HG02943 (cell line): Measurements from ENCODE around the gene SURF4.
"Not testable (repeated sequence)": the region's sequence is repeated elsewhere in the genome, so short reads cannot be mapped to it uniquely, and the experiment has no call there.

Source experiments
- ATAC-seq: cut with Tn5 transposase; IDR thresholded peaks from one replicate; pipeline ENCODE4 v1.9.1; 2021; ENCODE audit warnings: mild to moderate bottlenecking, low read depth, moderate library complexity; ENCODE audit not compliant: unreplicated experiment

The SURF4 gene

GRCh38 chr9:133340256-133340655 lies 35.6 kb downstream of the SURF4 start:
- no peak for ATAC-seq

- ATAC-seq: no peak
Measured at GRCh38 chr9:133339641-133340040, 36.2 kb downstream of the SURF4 start.

- ATAC-seq: peak; percentile 81
Measured at GRCh38 chr9:133335924-133336811, 39.7 kb downstream of the SURF4 start, which contains the start of gene SURF6. SURF6 (minus strand) TSS chr9:133336188; CDS start chr9:133336132, 56 bp downstream.

- ATAC-seq: not testable (repeated sequence)
Measured at GRCh38 chr9:133334888-133335287, 41.0 kb downstream of the SURF4 start.

- no peak for ATAC-seq
Measured at GRCh38 chr9:133334161-133334560, 41.7 kb downstream of the SURF4 start.

- no peak for ATAC-seq
Measured at GRCh38 chr9:133333566-133333965, 42.3 kb downstream of the SURF4 start.

GRCh38 chr9:133333011-133333410 lies 42.8 kb downstream of the SURF4 start:
- ATAC-seq: no peak

- no peak for ATAC-seq
Measured at GRCh38 chr9:133332381-133332730, 43.5 kb downstream of the SURF4 start.

GRCh38 chr9:133331641-133332380 lies 44.0 kb downstream of the SURF4 start:
- ATAC-seq: no peak

GRCh38 chr9:133331221-133331620 lies 44.6 kb downstream of the SURF4 start:
- ATAC-seq: no peak

GRCh38 chr9:133329306-133330156 lies 46.3 kb downstream of the SURF4 start:
- not testable (repeated sequence) for ATAC-seq

GRCh38 chr9:133327834-133328484 lies 47.9 kb downstream of the SURF4 start:
- ATAC-seq: no peak

- ATAC-seq: not testable (repeated sequence)
Measured at GRCh38 chr9:133327021-133327420, 48.8 kb downstream of the SURF4 start.

- ATAC-seq: no peak
Measured at GRCh38 chr9:133323991-133324703, 51.7 kb downstream of the SURF4 start.

GRCh38 chr9:133323211-133323610 lies 52.6 kb downstream of the SURF4 start:
- ATAC-seq: no peak

GRCh38 chr9:133322701-133323100 lies 53.2 kb downstream of the SURF4 start:
- ATAC-seq: no peak

GRCh38 chr9:133321411-133321935 lies 54.4 kb downstream of the SURF4 start:
- ATAC-seq: no peak

- ATAC-seq: no peak
Measured at GRCh38 chr9:133320421-133320881, 55.4 kb downstream of the SURF4 start.

GRCh38 chr9:133317551-133317950 lies 58.3 kb downstream of the SURF4 start:
- ATAC-seq: not testable (repeated sequence)
